K562 (cell line): ENCODE measurements around the gene ZNF474. TPM values are rescaled to one million over a fixed set of nuclear protein-coding genes. Genes with fewer than 3 reads are reported as not detected.

ENCODE experiments used
- ELF2 ChIP-seq: fragments of 250-450 bp; sonication (Bioruptor Pico); IDR thresholded peaks from 2 replicates; pipeline ENCODE4 v1.5.0; 2021; ENCODE audit warnings: mild to moderate bottlenecking
- SMAD3 ChIP-seq: fragments of 450-650 bp; formaldehyde crosslinking; conservative IDR thresholded peaks from 2 replicates; pipeline ENCODE4 v1.4.0; 2020; ENCODE audit warnings: mild to moderate bottlenecking
- SMC3 ChIP-seq: conservative IDR thresholded peaks from 2 replicates; pipeline ENCODE4 v1.6.1; 2011; ENCODE audit warnings: low read depth, low read length, improper control_type of control experiment; ENCODE audit not compliant: insufficient read depth
- SRSF7 ChIP-seq: fragments of 200-400 bp; formaldehyde crosslinking; optimal IDR thresholded peaks from 2 replicates; pipeline ENCODE3; 2017; ENCODE audit warnings: mild to moderate bottlenecking, low read depth, low read length
- TCF7 ChIP-seq: sonication (generic); IDR thresholded peaks from 2 replicates; pipeline ENCODE4 v1.6.1; 2016; ENCODE audit warnings: antibody characterized with exemption, borderline replicate concordance
- ZNF165 ChIP-seq: fragments of 250-450 bp; sonication (Bioruptor Pico); IDR thresholded peaks from 2 replicates; pipeline ENCODE4 v1.4.0; 2020; ENCODE audit warnings: borderline replicate concordance
- polyA plus RNA-seq, 8 experiments: library from polyadenylated mRNA; depleted of rRNA in 4 of 8; stranded (reverse) in 5 of 8; unstranded in 3 of 8; fragments of >200 nt; fragmentation: Nextera tagmentation in 2 of 8; fragmentation: Illumina TruSeq in 1 of 8; extraction: Ambion mirVana in 2 of 8; extraction: Trizol in 1 of 8; gene quantifications; 2 replicates each; pipeline versions ENCODE4 v1.2.1 to v1.2.3, GENCODE V29; 2011 to 2014; ENCODE audit warnings: inconsistent platforms in 1 of 8, missing spikeins in 1 of 8
- total RNA-seq, 7 experiments: library from RNA; depleted of rRNA in 6 of 7; stranded (reverse); fragments of >200 nt in 6 of 7; fragmentation: Illumina TruSeq in 2 of 7; extraction: Trizol in 2 of 7; gene quantifications; 2 replicates each; pipeline versions ENCODE4 v1.2.1 to v1.2.3, GENCODE V29; 2011 to 2021; ENCODE audit warnings: low replicate concordance in 1 of 7
- TF ChIP-seq, protein P1 (sequence below): fragments of 450-650 bp; IDR thresholded peaks from 2 replicates; pipeline ENCODE4 v1.6.1; 2016; ENCODE audit warnings: low read depth

The ZNF474 gene
- total and polyA plus RNA-seq, 9 of the 15 experiments (the other 6 are each of a cell fraction or from before 2014, with no cell fraction given), result 0.16 to 0.62 (median 0.39) TPM

- TF ChIP-seq, protein P1, sequence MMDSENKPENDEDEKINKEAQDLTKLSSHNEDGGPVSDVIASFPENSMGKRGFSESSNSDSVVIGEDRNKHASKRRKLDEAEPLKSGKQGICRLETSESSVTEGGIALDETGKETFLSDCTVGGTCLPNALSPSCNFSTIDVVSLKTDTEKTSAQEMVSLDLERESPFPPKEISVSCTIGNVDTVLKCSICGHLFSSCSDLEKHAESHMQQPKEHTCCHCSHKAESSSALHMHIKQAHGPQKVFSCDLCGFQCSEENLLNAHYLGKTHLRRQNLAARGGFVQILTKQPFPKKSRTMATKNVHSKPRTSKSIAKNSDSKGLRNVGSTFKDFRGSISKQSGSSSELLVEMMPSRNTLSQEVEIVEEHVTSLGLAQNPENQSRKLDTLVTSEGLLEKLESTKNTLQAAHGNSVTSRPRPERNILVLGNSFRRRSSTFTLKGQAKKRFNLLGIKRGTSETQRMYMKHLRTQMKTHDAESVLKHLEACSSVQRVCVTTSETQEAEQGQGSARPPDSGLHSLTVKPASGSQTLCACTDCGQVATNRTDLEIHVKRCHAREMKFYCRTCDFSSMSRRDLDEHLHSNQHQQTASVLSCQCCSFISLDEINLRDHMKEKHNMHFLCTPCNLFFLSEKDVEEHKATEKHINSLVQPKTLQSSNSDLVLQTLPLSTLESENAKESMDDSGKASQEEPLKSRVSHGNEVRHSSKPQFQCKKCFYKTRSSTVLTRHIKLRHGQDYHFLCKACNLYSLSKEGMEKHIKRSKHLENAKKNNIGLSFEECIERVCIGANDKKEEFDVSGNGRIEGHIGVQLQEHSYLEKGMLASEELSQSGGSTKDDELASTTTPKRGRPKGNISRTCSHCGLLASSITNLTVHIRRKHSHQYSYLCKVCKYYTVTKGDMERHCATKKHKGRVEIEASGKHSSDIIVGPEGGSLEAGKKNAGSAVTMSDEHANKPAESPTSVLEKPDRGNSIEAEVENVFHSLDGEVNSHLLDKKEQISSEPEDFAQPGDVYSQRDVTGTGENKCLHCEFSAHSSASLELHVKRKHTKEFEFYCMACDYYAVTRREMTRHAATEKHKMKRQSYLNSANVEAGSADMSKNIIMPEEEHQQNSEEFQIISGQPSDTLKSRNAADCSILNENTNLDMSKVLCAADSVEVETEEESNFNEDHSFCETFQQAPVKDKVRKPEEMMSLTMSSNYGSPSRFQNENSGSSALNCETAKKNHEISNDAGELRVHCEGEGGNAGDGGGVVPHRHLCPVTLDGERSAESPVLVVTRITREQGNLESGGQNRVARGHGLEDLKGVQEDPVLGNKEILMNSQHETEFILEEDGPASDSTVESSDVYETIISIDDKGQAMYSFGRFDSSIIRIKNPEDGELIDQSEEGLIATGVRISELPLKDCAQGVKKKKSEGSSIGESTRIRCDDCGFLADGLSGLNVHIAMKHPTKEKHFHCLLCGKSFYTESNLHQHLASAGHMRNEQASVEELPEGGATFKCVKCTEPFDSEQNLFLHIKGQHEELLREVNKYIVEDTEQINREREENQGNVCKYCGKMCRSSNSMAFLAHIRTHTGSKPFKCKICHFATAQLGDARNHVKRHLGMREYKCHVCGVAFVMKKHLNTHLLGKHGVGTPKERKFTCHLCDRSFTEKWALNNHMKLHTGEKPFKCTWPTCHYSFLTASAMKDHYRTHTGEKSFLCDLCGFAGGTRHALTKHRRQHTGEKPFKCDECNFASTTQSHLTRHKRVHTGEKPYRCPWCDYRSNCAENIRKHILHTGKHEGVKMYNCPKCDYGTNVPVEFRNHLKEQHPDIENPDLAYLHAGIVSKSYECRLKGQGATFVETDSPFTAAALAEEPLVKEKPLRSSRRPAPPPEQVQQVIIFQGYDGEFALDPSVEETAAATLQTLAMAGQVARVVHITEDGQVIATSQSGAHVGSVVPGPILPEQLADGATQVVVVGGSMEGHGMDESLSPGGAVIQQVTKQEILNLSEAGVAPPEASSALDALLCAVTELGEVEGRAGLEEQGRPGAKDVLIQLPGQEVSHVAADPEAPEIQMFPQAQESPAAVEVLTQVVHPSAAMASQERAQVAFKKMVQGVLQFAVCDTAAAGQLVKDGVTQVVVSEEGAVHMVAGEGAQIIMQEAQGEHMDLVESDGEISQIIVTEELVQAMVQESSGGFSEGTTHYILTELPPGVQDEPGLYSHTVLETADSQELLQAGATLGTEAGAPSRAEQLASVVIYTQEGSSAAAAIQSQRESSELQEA, result no peak
- no peak for TF ChIP-seq SMC3
- no peak for TF ChIP-seq ELF2 (CRISPR knock-in tag)
- no peak for TF ChIP-seq TCF7
- TF ChIP-seq SRSF7, result no peak
- TF ChIP-seq ZNF165 (CRISPR knock-in tag), result no peak
- no peak for TF ChIP-seq SMAD3 (CRISPR knock-in tag)
Observed at GRCh38 chr5:122179701-122180100, 50.4 kb downstream of the ZNF474 start (continued).
